GM12878 (cell line): ENCODE results near the gene L3MBTL1. TPM values are rescaled to one million over a fixed set of nuclear protein-coding genes. Genes with fewer than 3 reads are reported as not detected.
A peak's percentile ranks its signal among the peaks of the same experiment; 100 is the strongest.

Experiments
- CEBPB ChIP-seq, 2 experiments: fragments of 150-350 bp in 1 of 2; IDR thresholded peaks; 2 replicates each; pipeline ENCODE4 v1.6.1; 2012 to 2014; ENCODE audit warnings: low read depth in 2 of 2, low read length in 2 of 2, borderline replicate concordance in 1 of 2, inconsistent platforms in 1 of 2
- DPF2 ChIP-seq: fragments of 450-650 bp; IDR thresholded peaks from 2 replicates; pipeline ENCODE4 v1.6.1; 2017; ENCODE audit warnings: mild to moderate bottlenecking
- E4F1 ChIP-seq: fragments of 450-650 bp; IDR thresholded peaks from 2 replicates; pipeline ENCODE4 v1.6.1; 2018; ENCODE audit warnings: borderline replicate concordance, mild to moderate bottlenecking; ENCODE audit not compliant: partially characterized antibody
- EP300 ChIP-seq, 2 experiments: fragments of 150-350 bp in 1 of 2; IDR thresholded peaks; 2 replicates each; pipeline ENCODE4 v1.6.1; 2011 to 2012; ENCODE audit warnings: low read depth in 2 of 2, low read length in 2 of 2, borderline replicate concordance in 1 of 2, improper control_type of control experiment in 1 of 2, inconsistent platforms in 1 of 2; ENCODE audit not compliant: control insufficient read depth in 1 of 2
- EZH2 ChIP-seq: IDR thresholded peaks from 2 replicates; pipeline ENCODE4 v1.6.1; 2012; ENCODE audit warnings: low read depth, mild to moderate bottlenecking, control low read depth, inconsistent platforms, low read length, borderline replicate concordance; ENCODE audit not compliant: control insufficient read depth
- FOXM1 ChIP-seq: IDR thresholded peaks from 2 replicates; pipeline ENCODE4 v1.6.1; 2012; ENCODE audit warnings: low read depth, mild to moderate bottlenecking, inconsistent platforms, low read length, moderate library complexity
- JUNB ChIP-seq: IDR thresholded peaks from 2 replicates; pipeline ENCODE4 v1.6.1; 2016; ENCODE audit warnings: antibody characterized with exemption, mild to moderate bottlenecking
- MEF2A ChIP-seq: IDR thresholded peaks from 2 replicates; pipeline ENCODE4 v1.6.1; 2011; ENCODE audit warnings: low read depth, mild to moderate bottlenecking, low read length, moderate library complexity; ENCODE audit not compliant: insufficient read depth
- NFIC ChIP-seq: IDR thresholded peaks from 2 replicates; pipeline ENCODE4 v1.6.1; 2012; ENCODE audit warnings: low read depth, mild to moderate bottlenecking, inconsistent platforms, low read length, moderate library complexity
- POLR2AphosphoS5 ChIP-seq: IDR thresholded peaks from 2 replicates; pipeline ENCODE4 v1.6.1; 2011; ENCODE audit warnings: mild to moderate bottlenecking, low read length, inconsistent platforms
- SKIL ChIP-seq: fragments of 450-650 bp; IDR thresholded peaks from 2 replicates; pipeline ENCODE4 v1.6.1; 2017; ENCODE audit warnings: mild to moderate bottlenecking, low read depth, inconsistent platforms; ENCODE audit not compliant: poor library complexity, severe bottlenecking
- SRF ChIP-seq, 2 experiments: IDR thresholded peaks; 2 replicates each; pipeline ENCODE4 v1.6.1; 2011; ENCODE audit warnings: low read depth in 2 of 2, low read length in 2 of 2, mild to moderate bottlenecking in 1 of 2, moderate library complexity in 1 of 2
- polyA plus RNA-seq, 11 experiments: library from polyadenylated mRNA; depleted of rRNA in 4 of 11; unstranded in 6 of 11; stranded (reverse) in 5 of 11; fragments of >200 nt; fragmentation: Nextera tagmentation in 4 of 11; fragmentation: Illumina TruSeq in 1 of 11; extraction: Ambion mirVana in 4 of 11; extraction: Trizol in 1 of 11; gene quantifications; 1 replicate in 1 of 11; 2 replicates in 10 of 11; pipeline versions ENCODE4 v1.2.1 to v1.2.3, GENCODE V29; 2011 to 2016; ENCODE audit warnings: inconsistent platforms in 2 of 11, missing spikeins in 2 of 11, low read depth in 1 of 11
- total RNA-seq, 4 experiments: library from RNA; depleted of rRNA in 3 of 4; stranded (reverse); fragments of >200 nt in 3 of 4; fragmentation: Illumina TruSeq in 1 of 4; extraction: Trizol in 1 of 4; gene quantifications; 2 replicates each; pipeline versions ENCODE4 v1.2.1 to v1.2.3, GENCODE V29; 2013 to 2021

Gene L3MBTL1
- total and polyA plus RNA-seq, 10 of the 15 experiments (the other 5 are each of a cell fraction or from before 2014, with no cell fraction given) = 0.56 to 6.6 (median 3.9) TPM

DNA sequence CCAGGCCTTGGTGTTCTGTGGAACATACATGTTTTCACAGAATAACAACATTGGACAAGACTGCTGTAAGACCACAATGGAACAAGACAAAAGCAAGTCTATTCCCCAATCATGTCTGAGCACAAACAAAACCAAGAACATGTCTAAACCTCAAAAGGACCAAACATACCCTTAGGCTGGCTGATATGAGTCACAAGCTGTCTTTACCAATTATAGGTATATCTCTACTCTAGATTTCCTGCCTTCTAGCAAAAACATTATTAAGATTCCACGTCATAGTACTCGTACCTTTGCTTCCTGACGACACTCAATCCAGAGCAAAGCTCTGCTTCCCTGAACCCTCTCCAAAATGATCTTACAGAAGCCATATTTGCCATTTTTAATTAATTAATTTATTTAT is 15.4 kb upstream of the L3MBTL1 start (continued):
- TF ChIP-seq JUNB (peak; percentile 81), NFIC (peak; percentile 28; the same call in 1 of the 2 replicates), DPF2 (0 out of 2 replicates have a peak, but pooled peaks have one; percentile 19), POLR2AphosphoS5 (no peak), SKIL (peak; percentile 64), EZH2 (no peak), CEBPB (IDR thresholded peaks at IDR 0.05; ENCODE audit: borderline replicate concordance in 1 of 2, low read depth in 2 of 2, low read length in 2 of 2) (no peak), E4F1 (no peak), MEF2A (peak; percentile 56; the same call in 1 of the 2 replicates), EP300 (IDR thresholded peaks at IDR 0.05; ENCODE audit: borderline replicate concordance in 1 of 2, control insufficient read depth in 1 of 2, low read depth in 2 of 2, low read length in 2 of 2) (0 out of 4 replicates have a peak, but pooled peaks of 1 of the 2 experiments have one; percentile 16), SRF (IDR thresholded peaks at IDR 0.05; ENCODE audit: low read depth in 2 of 2, low read length in 2 of 2) (peak; percentile 28 to 88; a peak in 3 of 4 replicates), FOXM1 (peak; percentile 35; the same call in 1 of the 2 replicates)
